Adrenal gland (tissue), 5 donors: ENCODE results near the gene ISX.

ENCODE experiments used
- POLR2A ChIP-seq, 2 donors: fragments of 450-650 bp; IDR thresholded peaks; one replicate each; pipeline ENCODE4 v1.6.1; 2017; ENCODE audit warnings: antibody characterized with exemption in 2 of 2, mild to moderate bottlenecking in 2 of 2, moderate library complexity in 1 of 2
- TF ChIP-seq, protein P1 (sequence below), 6 experiments: fragments of 450-650 bp in 4 of 6; fragments of 200-600 bp in 2 of 6; sonication (generic) in 1 of 6; IDR thresholded peaks; 1 replicate in 5 of 6; 2 replicates in 1 of 6; pipeline versions ENCODE4 v1.5.1 to v1.8.0; 2016 to 2021; ENCODE audit warnings: antibody characterized with exemption in 6 of 6, mild to moderate bottlenecking in 2 of 6, moderate library complexity in 1 of 6
- donor health status: DM: no; HTN: no; CAD: no.

DNA sequence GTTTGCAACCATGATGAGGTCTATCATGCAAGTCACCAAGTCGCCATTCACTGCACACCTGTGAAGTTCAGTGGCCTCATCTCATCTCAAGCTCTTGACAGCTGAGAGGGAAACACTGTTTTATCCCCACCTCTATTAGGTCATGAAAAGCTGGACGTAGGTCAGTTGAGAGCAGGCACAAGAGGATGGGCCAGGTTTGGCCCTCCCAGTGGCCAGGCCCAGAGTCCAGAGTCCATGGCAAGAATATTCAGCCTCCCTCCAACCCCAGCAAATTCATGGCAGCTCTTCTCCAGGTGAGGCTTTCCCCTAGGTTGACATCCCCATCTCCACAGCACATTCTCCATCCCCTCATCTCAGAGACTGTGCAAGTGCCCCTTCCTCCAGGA, 22.0 kb upstream of the ISX start:
- TF ChIP-seq, protein P1, sequence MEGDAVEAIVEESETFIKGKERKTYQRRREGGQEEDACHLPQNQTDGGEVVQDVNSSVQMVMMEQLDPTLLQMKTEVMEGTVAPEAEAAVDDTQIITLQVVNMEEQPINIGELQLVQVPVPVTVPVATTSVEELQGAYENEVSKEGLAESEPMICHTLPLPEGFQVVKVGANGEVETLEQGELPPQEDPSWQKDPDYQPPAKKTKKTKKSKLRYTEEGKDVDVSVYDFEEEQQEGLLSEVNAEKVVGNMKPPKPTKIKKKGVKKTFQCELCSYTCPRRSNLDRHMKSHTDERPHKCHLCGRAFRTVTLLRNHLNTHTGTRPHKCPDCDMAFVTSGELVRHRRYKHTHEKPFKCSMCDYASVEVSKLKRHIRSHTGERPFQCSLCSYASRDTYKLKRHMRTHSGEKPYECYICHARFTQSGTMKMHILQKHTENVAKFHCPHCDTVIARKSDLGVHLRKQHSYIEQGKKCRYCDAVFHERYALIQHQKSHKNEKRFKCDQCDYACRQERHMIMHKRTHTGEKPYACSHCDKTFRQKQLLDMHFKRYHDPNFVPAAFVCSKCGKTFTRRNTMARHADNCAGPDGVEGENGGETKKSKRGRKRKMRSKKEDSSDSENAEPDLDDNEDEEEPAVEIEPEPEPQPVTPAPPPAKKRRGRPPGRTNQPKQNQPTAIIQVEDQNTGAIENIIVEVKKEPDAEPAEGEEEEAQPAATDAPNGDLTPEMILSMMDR (IDR thresholded peaks at IDR 0.05), result no peak
- no peak for TF ChIP-seq POLR2A (IDR thresholded peaks at IDR 0.05)
